CD4-positive, alpha-beta memory T cell (primary cell): Measurements from ENCODE around the gene CCDC92. TPM values are rescaled to one million over a fixed set of nuclear protein-coding genes. Genes with fewer than 3 reads are reported as not detected.

Source experiments
- CTCF ChIA-PET: fragments of 350-600 bp; sonication (Branson Sonifier 250); formaldehyde crosslinking; loops from one replicate; lab custom pipeline; 2021; ENCODE audit warnings: inconsistent platforms; ENCODE audit not compliant: partially characterized antibody; lab: Charles Lee
- POLR2A ChIA-PET: fragments of 350-600 bp; sonication (Branson Sonifier 250); formaldehyde crosslinking; loops from one replicate; lab custom pipeline; 2021; ENCODE audit not compliant: partially characterized antibody; lab: Charles Lee
- DNase-seq, 5 donors: peaks; one replicate each; pipeline versions ENCODE4 v3.0.0 to v3.0.0-alpha.2; 2020 to 2022; ENCODE audit warnings: mixed read lengths in 1 of 5
- H3K27ac ChIP-seq: one replicate; pipeline ENCODE4 v1.7.0; 2013; ENCODE audit warnings: low read depth, low read length
- H3K27me3 ChIP-seq: 2 replicates; pipeline ENCODE4 v1.7.0; 2013; ENCODE audit warnings: mild to moderate bottlenecking, low read length, moderate library complexity; ENCODE audit not compliant: insufficient read depth
- H3K36me3 ChIP-seq: 2 replicates; pipeline ENCODE4 v1.7.0; 2013; ENCODE audit warnings: mild to moderate bottlenecking, low read length, moderate library complexity; ENCODE audit not compliant: insufficient read depth
- H3K4me1 ChIP-seq: 2 replicates; pipeline ENCODE4 v1.7.0; 2013; ENCODE audit warnings: mild to moderate bottlenecking, low read length, moderate library complexity; ENCODE audit not compliant: insufficient read depth
- H3K4me3 ChIP-seq, 2 donors: one replicate each; pipeline ENCODE4 v1.7.0; 2013; ENCODE audit warnings: low read length in 2 of 2, mild to moderate bottlenecking in 1 of 2
- H3K9me3 ChIP-seq, 2 donors: one replicate each; pipeline ENCODE4 v1.7.0; 2013; ENCODE audit warnings: low read length in 2 of 2, control low read depth in 1 of 2; ENCODE audit not compliant: control insufficient read depth in 1 of 2
- H3K27ac Mint-ChIP-seq, 7 donors: one replicate each; pipeline ENCODE4 v1.8.0; 2020 to 2021; ENCODE audit warnings: mixed read lengths in 7 of 7, mild to moderate bottlenecking in 6 of 7, inconsistent platforms in 3 of 7, moderate library complexity in 3 of 7
- H3K27me3 Mint-ChIP-seq, 2 donors: one replicate each; pipeline ENCODE4 v1.8.0; 2020 to 2021; ENCODE audit warnings: mixed read lengths in 2 of 2
- H3K36me3 Mint-ChIP-seq, 2 donors: one replicate each; pipeline ENCODE4 v1.8.0; 2020 to 2021; ENCODE audit warnings: mixed read lengths in 2 of 2, inconsistent platforms in 1 of 2, mild to moderate bottlenecking in 1 of 2
- H3K4me1 Mint-ChIP-seq, 4 donors: one replicate each; pipeline ENCODE4 v1.8.0; 2020 to 2021; ENCODE audit warnings: mixed read lengths in 4 of 4, mild to moderate bottlenecking in 1 of 4
- H3K4me3 Mint-ChIP-seq, 8 donors: one replicate each; pipeline ENCODE4 v1.8.0; 2020 to 2021; ENCODE audit warnings: mixed read lengths in 8 of 8, mild to moderate bottlenecking in 7 of 8, moderate library complexity in 6 of 8, inconsistent platforms in 3 of 8
- H3K9me3 Mint-ChIP-seq, 8 donors: one replicate each; pipeline ENCODE4 v1.8.0; 2020 to 2021; ENCODE audit warnings: mixed read lengths in 8 of 8, mild to moderate bottlenecking in 5 of 8, inconsistent platforms in 3 of 8, moderate library complexity in 1 of 8
- intact Hi-C: fragments of 100-400 bp; cut with micrococcal nuclease; formaldehyde crosslinking; loops from one replicate; pipeline ENCODE4 v1.15.1; 2023
- polyA plus RNA-seq, 2 donors: library from polyadenylated mRNA; unstranded; fragments of 300-500 nt; fragmentation: Illumina TruSeq; gene quantifications; one replicate each; pipeline ENCODE4 v1.2.3, GENCODE V29; 2021
- total RNA-seq, 2 experiments: library from RNA; stranded (reverse); gene quantifications; one replicate each; pipeline ENCODE4 v1.2.3, GENCODE V29; 2021

CCDC92 gene
- total and polyA plus RNA-seq, 4 experiments from 2014 or later = 15.6 to 52.9 (median 33.9) TPM

DNA sequence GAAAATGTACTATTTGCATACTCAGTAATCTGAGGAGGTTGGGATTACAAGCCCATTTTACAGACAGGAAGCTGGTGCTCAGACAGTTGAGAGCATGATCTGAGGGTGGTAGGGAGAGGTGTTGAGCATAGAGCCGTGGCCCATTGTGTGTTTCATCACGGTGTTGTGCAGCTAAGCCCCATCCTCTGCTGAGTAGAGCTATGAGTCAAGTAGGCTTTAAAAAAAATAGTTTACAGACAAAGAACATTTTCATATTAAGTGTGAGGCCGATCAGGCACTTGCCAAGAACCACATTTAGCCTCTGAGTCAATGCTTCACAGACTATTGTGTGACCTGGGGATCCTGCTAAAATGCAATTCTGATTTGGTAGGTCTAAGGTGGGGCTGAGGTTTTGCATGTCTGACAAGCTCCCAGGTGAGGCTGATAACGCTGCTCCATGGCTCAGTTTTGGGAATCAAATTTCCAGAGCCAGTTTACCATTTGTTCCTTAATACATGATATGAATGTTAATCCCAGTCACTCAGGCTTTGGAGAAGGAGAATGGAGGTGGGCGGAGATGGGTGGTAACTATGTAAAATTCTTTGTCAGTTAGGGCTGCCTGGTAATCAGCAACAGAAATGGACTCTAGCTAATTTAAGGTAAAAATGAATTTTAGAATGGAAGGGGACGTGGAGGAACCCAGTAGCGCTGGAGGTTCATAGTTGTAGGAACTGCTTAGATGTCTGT is 22.6 kb upstream of the CCDC92 start:
- Histone ChIP-seq H3K4me1 (no peaks in the 10 kb centered on the region), H3K27ac (no peak overlapping the region), H3K27me3 (no peaks in the 10 kb centered on the region), H3K9me3 (no peaks in the 10 kb centered on the region), H3K36me3 (peaks cover 13% of the 10 kb centered on the region), H3K4me3 (no peak overlapping the region)
- ChIA-PET POLR2A (no interaction called here), CTCF (interaction anchor here (1.4 to 3.1 kb wide), 3 partner anchors 9 to 37 kb away, joined by 3 to 15 read pairs (median 3); no protein-coding TSS in a partner anchor)
- H3K27ac Mint-ChIP-seq = no peak overlapping the region
- H3K9me3 Mint-ChIP-seq = no peaks in the 10 kb centered on the region
- H3K4me3 Mint-ChIP-seq = no peak overlapping the region
- no peak for DNase-seq
- peaks cover 19 to 32% (median 26%) of the 10 kb centered on the region in 4 donors for H3K4me1 Mint-ChIP-seq
- H3K27me3 Mint-ChIP-seq = no peaks in the 10 kb centered on the region
- H3K36me3 Mint-ChIP-seq = peaks cover 45 to 73% of the 10 kb centered on the region in 2 donors
- intact Hi-C loops = no loop called here

DNA sequence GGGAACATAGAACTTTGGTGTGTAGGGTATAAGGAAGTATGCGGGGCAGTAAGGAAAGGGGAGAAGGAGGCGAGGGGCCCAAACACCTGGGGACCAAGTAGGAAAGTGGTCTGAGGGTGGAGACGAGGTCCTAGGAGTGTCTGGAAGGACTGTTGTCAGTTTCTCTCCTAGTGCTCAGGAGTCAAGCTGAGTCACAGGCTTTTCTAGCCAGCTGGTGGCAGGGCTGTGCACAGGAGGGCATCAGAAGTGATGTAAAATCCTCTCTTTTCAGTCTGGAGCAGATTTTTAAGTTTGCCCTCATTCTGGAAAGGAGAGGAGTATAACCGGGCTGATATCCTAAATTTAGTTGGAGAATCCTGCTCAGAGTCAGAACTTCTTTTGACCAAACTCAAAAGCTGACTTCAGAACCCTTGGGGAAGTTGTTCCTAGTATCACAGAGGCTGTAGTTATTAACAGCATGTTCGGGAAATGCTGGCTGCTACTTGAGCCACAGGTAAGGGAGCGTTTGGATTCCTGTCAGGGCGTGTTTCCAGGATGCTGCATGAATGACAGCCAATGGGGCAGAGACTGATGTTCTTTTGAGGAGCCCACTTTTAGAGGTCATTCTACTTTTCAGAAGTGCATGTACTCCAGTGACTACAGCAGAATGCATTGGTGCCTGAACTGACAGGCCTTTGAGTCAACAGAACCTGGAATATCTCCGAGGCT is 19.6 kb upstream of the CCDC92 start:
- DNase-seq = no peak
- CTCF ChIA-PET = interaction anchor here (1.9 kb wide), 1 partner anchor 9 kb away, joined by 5 read pairs; no protein-coding TSS in a partner anchor
- Mint-ChIP-seq H3K27ac (peak overlapping the region in 1 of 7 donors; percentile 19), H3K9me3 (no peaks in the 10 kb centered on the region), H3K36me3 (peaks cover 59 to 79% of the 10 kb centered on the region in 2 donors), H3K4me3 (no peak overlapping the region), H3K4me1 (peaks cover 19 to 41% (median 25%) of the 10 kb centered on the region in 4 donors), H3K27me3 (no peaks in the 10 kb centered on the region)
- no peak overlapping the region for H3K27ac ChIP-seq
- H3K9me3 ChIP-seq = no peaks in the 10 kb centered on the region
- POLR2A ChIA-PET = no interaction called here
- H3K4me3 ChIP-seq = no peak overlapping the region
- intact Hi-C loops = no loop called here
- no peaks in the 10 kb centered on the region for H3K27me3 ChIP-seq
- H3K36me3 ChIP-seq = peaks cover 28% of the 10 kb centered on the region
- H3K4me1 ChIP-seq = no peaks in the 10 kb centered on the region

DNA sequence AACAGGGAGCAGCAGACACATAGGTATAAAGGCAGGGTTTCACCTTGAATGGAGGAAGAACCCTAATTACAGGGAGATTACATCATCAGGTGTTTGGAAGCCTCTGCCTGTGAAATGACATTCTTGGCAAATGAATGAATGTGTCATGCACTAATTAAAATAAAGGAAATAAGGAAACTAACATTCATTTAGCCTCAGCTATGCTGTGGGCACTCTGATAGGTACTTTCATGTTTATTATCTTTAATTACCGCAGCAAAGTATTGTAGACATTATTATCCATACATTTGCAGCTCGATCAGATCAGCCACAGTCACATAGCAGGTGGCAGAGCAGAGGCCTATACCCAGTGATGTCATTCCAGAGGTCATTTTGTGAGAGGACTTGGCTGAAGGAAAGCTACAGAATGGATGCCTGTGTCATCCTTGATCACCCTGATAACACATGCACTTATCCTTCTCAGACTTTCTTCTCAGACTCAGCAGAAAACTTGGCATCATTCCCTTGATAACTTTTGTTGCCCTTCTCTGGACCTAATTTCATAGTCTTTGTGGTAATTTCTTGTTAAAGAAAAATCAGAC is 18.8 kb upstream of the CCDC92 start:
- H3K9me3 ChIP-seq = no peaks in the 10 kb centered on the region
- Mint-ChIP-seq H3K27ac (no peak overlapping the region), H3K36me3 (peaks cover 58 to 77% of the 10 kb centered on the region in 2 donors), H3K9me3 (no peaks in the 10 kb centered on the region), H3K4me1 (peaks cover 20 to 40% (median 24%) of the 10 kb centered on the region in 4 donors), H3K27me3 (no peaks in the 10 kb centered on the region), H3K4me3 (no peak overlapping the region)
- H3K36me3 ChIP-seq = peaks cover 28% of the 10 kb centered on the region
- ChIA-PET POLR2A (no interaction called here), CTCF (interaction anchor here (1.9 kb wide), 1 partner anchor 8 kb away, joined by 5 read pairs; no protein-coding TSS in a partner anchor)
- H3K4me3 ChIP-seq = no peak overlapping the region
- intact Hi-C loops = no loop called here
- H3K27ac ChIP-seq = no peak overlapping the region
- DNase-seq = no peak
- no peaks in the 10 kb centered on the region for H3K4me1 ChIP-seq
- H3K27me3 ChIP-seq = no peaks in the 10 kb centered on the region

DNA sequence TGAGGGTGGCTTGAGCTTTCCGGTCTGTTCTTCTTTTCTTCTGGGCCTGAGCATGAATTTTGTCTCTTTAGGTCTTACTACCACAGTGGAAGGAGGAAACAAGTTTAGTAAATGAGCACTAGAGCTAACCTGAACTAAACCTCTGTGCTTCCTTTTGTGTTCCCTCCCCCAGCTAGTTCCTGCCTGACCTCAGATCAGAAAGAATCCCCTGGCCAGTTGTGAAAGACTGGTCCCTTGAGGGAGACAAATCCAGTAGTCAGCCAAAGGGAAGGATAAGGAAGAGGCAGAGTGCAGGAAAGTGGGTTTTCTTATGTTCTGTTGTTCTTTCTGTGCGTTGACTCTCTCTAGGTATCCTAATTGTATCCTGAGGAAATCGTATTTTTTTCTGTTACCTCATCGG is 17.9 kb upstream of the CCDC92 start:
- H3K36me3 Mint-ChIP-seq = peaks cover 51 to 68% of the 10 kb centered on the region in 2 donors
- peak overlapping the region in 3 of 7 donors; percentile 25 to 32 (median 32) for H3K27ac Mint-ChIP-seq
- no peak for DNase-seq
- H3K4me3 ChIP-seq = no peak overlapping the region
- H3K27me3 ChIP-seq = no peaks in the 10 kb centered on the region
- no peaks in the 10 kb centered on the region for H3K9me3 Mint-ChIP-seq
- H3K9me3 ChIP-seq = no peaks in the 10 kb centered on the region
- peaks cover 28% of the 10 kb centered on the region for H3K36me3 ChIP-seq
- H3K4me1 ChIP-seq = no peaks in the 10 kb centered on the region
- no peaks in the 10 kb centered on the region for H3K27me3 Mint-ChIP-seq
- CTCF ChIA-PET = no interaction called here
- POLR2A ChIA-PET = no interaction called here
- intact Hi-C loops = no loop called here
- H3K27ac ChIP-seq = no peak overlapping the region
- H3K4me3 Mint-ChIP-seq = no peak overlapping the region
- H3K4me1 Mint-ChIP-seq = peaks cover 16 to 36% (median 18%) of the 10 kb centered on the region in 4 donors

DNA sequence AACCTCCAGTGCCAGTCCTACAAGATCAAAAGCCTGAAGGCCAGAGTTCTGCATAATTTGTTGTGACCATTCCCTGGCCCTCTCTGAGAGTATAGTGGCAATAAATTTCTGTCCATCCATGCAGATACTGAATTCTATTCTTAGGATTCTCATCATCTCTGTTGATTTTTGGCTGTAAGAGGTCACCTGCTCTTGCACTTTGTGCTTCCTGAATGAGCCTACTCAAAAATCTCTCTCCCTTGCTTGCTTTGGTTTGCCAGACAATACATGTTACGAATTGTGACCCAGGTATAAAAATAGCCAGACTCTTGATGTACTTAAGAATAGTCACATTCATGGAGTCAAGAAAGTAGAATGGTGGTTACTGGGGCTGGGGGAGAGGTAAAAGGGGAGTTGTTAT is 17.1 kb upstream of the CCDC92 start:
- no peak overlapping the region for H3K4me3 ChIP-seq
- H3K27me3 Mint-ChIP-seq = no peaks in the 10 kb centered on the region
- peaks cover 28% of the 10 kb centered on the region for H3K36me3 ChIP-seq
- H3K27me3 ChIP-seq = no peaks in the 10 kb centered on the region
- no peak overlapping the region for H3K27ac ChIP-seq
- DNase-seq = no peak
- ChIA-PET CTCF (no interaction called here), POLR2A (no interaction called here)
- H3K27ac Mint-ChIP-seq = peak overlapping the region in 1 of 7 donors; percentile 38
- intact Hi-C loops = no loop called here
- H3K9me3 Mint-ChIP-seq = no peaks in the 10 kb centered on the region
- H3K36me3 Mint-ChIP-seq = peaks cover 47 to 64% of the 10 kb centered on the region in 2 donors
- H3K4me1 Mint-ChIP-seq = peaks cover 9 to 28% (median 19%) of the 10 kb centered on the region in 4 donors
- no peaks in the 10 kb centered on the region for H3K4me1 ChIP-seq
- no peak overlapping the region for H3K4me3 Mint-ChIP-seq
- no peaks in the 10 kb centered on the region for H3K9me3 ChIP-seq

DNA sequence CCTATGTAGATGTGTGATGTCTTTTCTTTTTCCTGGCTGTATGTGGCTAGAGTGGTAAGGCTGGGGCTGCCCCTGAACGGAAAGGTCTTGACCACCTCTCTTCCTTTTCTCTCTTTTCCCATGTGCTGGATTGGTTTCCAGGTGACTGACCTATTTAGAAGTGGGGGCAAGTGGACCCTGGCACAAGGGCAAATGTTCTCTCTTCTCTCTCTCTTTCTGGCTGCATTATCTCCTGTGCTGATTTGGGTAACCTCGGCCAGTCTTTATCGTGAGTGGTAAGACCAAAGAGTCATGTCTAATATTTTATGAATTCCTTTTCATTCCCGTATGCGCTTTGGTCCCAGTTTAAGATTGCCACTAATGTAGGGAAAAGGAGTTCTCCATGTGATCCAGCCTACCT is 16.5 kb upstream of the CCDC92 start:
- no peaks in the 10 kb centered on the region for H3K4me1 ChIP-seq
- H3K27ac Mint-ChIP-seq = no peak overlapping the region
- ChIA-PET POLR2A (no interaction called here), CTCF (no interaction called here)
- no peaks in the 10 kb centered on the region for H3K27me3 ChIP-seq
- peaks cover 47 to 63% of the 10 kb centered on the region in 2 donors for H3K36me3 Mint-ChIP-seq
- no peaks in the 10 kb centered on the region for H3K9me3 Mint-ChIP-seq
- intact Hi-C loops = no loop called here
- H3K27me3 Mint-ChIP-seq = no peaks in the 10 kb centered on the region
- H3K4me3 Mint-ChIP-seq = no peak overlapping the region
- H3K4me1 Mint-ChIP-seq = peaks cover 6 to 25% (median 18%) of the 10 kb centered on the region in 4 donors
- no peak overlapping the region for H3K4me3 ChIP-seq
- DNase-seq = no peak
- H3K36me3 ChIP-seq = peaks cover 28% of the 10 kb centered on the region
- H3K9me3 ChIP-seq = no peaks in the 10 kb centered on the region
- H3K27ac ChIP-seq = no peak overlapping the region

DNA sequence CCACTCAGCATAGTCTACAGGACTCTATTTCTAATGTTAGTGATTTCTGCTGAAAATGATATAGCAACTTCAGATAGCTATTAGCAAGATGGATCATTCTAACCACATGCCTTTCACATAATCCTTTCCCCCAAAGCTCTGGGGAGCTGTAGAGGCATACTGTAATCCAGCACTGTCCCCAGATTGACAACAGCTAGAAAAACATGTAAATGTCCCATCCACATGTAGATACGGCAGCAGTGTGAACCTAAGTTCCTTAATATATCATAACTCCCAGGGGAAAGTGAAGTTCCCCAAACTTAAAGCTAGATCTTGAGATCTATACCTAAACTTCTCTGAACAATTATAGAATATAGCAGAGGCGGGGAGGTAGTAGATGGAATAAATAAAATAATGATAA is 14.4 kb upstream of the CCDC92 start:
- Mint-ChIP-seq H3K27me3 (no peaks in the 10 kb centered on the region), H3K27ac (peak overlapping the region in 1 of 7 donors; percentile 54), H3K36me3 (peaks cover 36 to 56% of the 10 kb centered on the region in 2 donors), H3K4me3 (no peak overlapping the region), H3K4me1 (peaks cover 12 to 24% (median 20%) of the 10 kb centered on the region in 4 donors), H3K9me3 (no peaks in the 10 kb centered on the region)
- intact Hi-C loops = no loop called here
- H3K36me3 ChIP-seq = peaks cover 28% of the 10 kb centered on the region
- no peak overlapping the region for H3K27ac ChIP-seq
- ChIA-PET CTCF (interaction anchor here (0.9 to 8.2 kb wide), 6 partner anchors 11 to 87 kb away, joined by 3 to 117 read pairs (median 3); no protein-coding TSS in a partner anchor), POLR2A (interaction anchor here (1.0 kb wide), 1 partner anchor 13 kb away, joined by 3 read pairs; no protein-coding TSS in a partner anchor)
- no peak overlapping the region for H3K4me3 ChIP-seq
- H3K4me1 ChIP-seq = no peaks in the 10 kb centered on the region
- H3K9me3 ChIP-seq = no peaks in the 10 kb centered on the region
- no peak for DNase-seq
- H3K27me3 ChIP-seq = no peaks in the 10 kb centered on the region
